ENCODE measurements around the gene ZDBF2. TPM values are rescaled to one million over a fixed set of nuclear protein-coding genes. Genes with fewer than 3 reads are reported as not detected.

Gene ZDBF2
- total and polyA plus RNA-seq, 5 experiments from 2014 or later, result 2.7 to 15.8 (median 5.2) TPM

DNA sequence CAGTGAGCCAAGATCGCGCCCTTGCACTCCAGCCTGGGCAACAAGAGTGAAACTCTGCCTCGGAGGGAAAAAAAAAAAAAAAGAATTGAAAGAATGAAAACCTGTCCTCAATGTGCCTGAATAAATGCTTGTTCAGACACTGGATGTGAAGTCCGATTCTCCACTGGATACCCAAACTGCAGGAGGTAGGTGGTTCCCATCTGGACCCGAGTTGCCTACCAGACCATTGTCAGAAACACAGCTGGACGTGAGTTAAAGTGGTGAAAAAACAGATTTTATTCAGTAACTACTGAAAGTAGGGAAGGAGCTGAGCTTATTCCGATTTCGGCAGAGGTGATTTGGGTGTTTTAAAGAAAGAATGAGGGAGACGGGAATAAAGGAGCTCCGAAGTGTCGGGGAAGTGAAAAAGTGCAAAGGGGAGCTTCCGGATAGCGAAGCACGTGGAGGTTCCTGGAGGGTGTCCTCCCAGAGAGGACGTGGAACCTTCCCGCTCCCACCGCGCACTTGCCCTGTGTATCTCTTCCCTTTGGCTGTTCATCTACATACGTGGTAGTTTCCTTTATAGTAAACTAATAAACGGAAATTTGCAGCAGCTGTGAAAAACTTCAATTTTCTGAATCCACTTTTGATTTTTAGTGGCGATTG, 10.4 kb upstream of the ZDBF2 start:
- POLR2A ChIA-PET, result interaction anchor here (0.7 kb wide), 1 partner anchor 40 kb away, joined by 3 read pairs; no protein-coding TSS in a partner anchor
- Mint-ChIP-seq H3K27ac (peak overlapping the region in 1 of 10 donors; percentile 45), H3K4me1 (peaks cover 4 to 12% (median 6%) of the 10 kb centered on the region in 4 donors), H3K4me3 (peak overlapping the region in 6 of 10 donors; percentile 7 to 60 (median 28)), H3K36me3 (peaks cover 2 to 22% (median 7%) of the 10 kb centered on the region in 3 donors), H3K27me3 (peaks cover 50 to 91% (median 69%) of the 10 kb centered on the region in 5 donors), H3K9me3 (peaks cover 0 to 30% (median 2%) of the 10 kb centered on the region in 9 donors)
- no peak for DNase-seq
- ATAC-seq, result no peak

- ATAC-seq, result no peak
- H3K36me3 Mint-ChIP-seq, result peaks cover 2 to 16% (median 4%) of the 10 kb centered on the region in 3 donors
- H3K4me3 Mint-ChIP-seq, result no peak overlapping the region
Observed at GRCh38 chr2:206266130-206267125, 8.0 kb upstream of the ZDBF2 start.

GRCh38 chr2:206267567-206267966, 6.9 kb upstream of the ZDBF2 start:
- no peak for DNase-seq
- Mint-ChIP-seq H3K4me1 (peaks cover 4 to 5% (median 4%) of the 10 kb centered on the region in 4 donors), H3K36me3 (peaks cover 2 to 16% (median 4%) of the 10 kb centered on the region in 3 donors), H3K27ac (no peak overlapping the region), H3K4me3 (no peak overlapping the region), H3K9me3 (peaks cover 0 to 27% (median 2%) of the 10 kb centered on the region in 9 donors), H3K27me3 (peaks cover 34 to 80% (median 62%) of the 10 kb centered on the region in 5 donors)
- no peak for ATAC-seq
- POLR2A ChIA-PET, result no interaction called here

More at GRCh38 chr2:206266130-206267125, 8.0 kb upstream of the ZDBF2 start:
- peaks cover 4 to 5% (median 4%) of the 10 kb centered on the region in 4 donors for H3K4me1 Mint-ChIP-seq
- H3K27me3 Mint-ChIP-seq, result peaks cover 35 to 82% (median 60%) of the 10 kb centered on the region in 5 donors
- H3K27ac Mint-ChIP-seq, result peak overlapping the region in 2 of 10 donors; percentile 11 to 34
- DNase-seq, result no peak
- peaks cover 0 to 30% (median 2%) of the 10 kb centered on the region in 9 donors for H3K9me3 Mint-ChIP-seq
- POLR2A ChIA-PET, result no interaction called here

DNA sequence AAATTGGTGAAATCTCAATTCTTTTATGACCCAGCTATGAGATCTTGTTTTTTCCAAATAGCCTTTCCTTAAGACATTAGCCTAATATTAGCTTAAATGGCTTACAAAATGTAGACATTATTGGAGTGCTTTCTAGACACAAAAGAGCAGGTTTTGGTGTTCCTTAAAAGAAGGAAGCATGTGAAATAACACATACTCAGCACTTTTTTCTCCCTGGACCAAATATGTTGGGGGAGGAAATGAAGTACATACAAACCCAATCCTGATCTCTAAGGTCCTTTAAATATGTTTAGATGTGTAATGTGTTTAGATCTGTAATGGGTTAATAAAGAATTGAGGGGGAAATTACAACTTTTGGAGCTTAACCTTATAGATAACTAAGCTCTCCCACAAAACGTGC, 3.4 kb upstream of the ZDBF2 start:
- Mint-ChIP-seq H3K9me3 (peaks cover 0 to 13% (median 5%) of the 10 kb centered on the region in 9 donors), H3K27me3 (peaks cover 30 to 68% (median 59%) of the 10 kb centered on the region in 5 donors), H3K36me3 (peaks cover 0 to 4% (median 3%) of the 10 kb centered on the region in 3 donors), H3K4me1 (peaks cover 3 to 24% (median 15%) of the 10 kb centered on the region in 4 donors), H3K4me3 (no peak overlapping the region), H3K27ac (no peak overlapping the region)
- ATAC-seq, result no peak
- no peak for DNase-seq
- POLR2A ChIA-PET, result no interaction called here

DNA sequence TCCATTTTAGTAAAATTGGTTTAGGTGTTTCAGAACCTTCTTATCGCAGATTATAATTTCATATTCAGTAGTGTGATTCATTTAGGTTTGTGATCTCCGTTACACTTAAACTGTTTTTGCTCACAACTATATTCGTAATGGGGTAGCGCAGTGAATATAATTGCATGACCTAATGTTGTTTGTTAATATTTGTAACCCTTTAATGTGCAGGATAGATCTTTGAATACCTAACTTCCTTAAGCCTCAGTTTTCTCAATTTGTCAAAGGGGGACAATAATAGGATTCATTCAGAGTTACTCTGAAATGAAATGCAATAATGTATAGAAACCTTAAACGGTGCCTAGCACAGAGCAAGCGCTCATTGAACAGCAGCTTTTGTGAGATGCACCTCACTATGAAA, 558 bp upstream of the ZDBF2 start:
- Mint-ChIP-seq H3K27ac (peak overlapping the region; percentile 75 to 94 (median 93)), H3K4me1 (peaks cover 3 to 25% (median 19%) of the 10 kb centered on the region in 4 donors), H3K9me3 (peaks cover 0 to 11% (median 5%) of the 10 kb centered on the region in 9 donors), H3K36me3 (peaks cover 0 to 4% (median 3%) of the 10 kb centered on the region in 3 donors), H3K4me3 (peak overlapping the region; percentile 81 to 93 (median 88)), H3K27me3 (peaks cover 19 to 58% (median 46%) of the 10 kb centered on the region in 5 donors)
- ATAC-seq (no peak), DNase-seq (no peak)
- POLR2A ChIA-PET, result no interaction called here

DNA sequence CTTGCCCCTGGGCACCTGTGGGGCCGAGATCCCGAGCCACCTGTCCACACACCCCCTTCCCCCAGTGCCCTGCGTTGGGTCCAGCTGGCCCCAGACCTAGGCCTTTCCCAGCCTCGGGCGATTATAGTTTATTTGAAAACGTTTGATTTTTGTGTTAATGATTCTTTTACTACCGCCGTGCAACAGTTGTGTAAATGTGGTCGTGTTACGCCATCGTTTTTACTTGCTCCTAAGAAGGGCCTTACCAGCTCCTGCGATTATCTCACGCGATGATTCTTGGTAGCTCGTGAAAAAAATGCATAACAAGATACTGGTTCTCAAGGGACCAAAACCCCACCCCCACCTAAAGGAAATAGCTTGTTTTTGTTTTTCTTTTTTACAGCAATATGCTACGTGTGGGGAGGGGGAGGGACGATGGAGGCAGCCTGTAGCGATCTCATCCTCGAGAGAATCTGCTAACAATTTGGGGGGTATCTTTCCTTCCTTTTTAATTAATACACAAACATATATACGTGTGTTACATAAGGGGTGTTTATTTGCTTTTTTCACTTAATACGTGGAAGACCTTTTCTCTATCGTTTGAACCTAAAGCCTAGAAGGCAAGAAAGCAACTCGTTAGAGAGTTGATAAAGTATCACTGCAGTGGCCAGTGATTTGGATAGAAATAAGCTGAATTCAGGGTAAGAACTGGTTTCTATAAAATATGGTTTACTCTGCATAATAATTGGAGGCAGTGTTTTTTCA, 1.0 kb downstream of the ZDBF2 start:
- Mint-ChIP-seq H3K27ac (peak overlapping the region; percentile 74 to 95 (median 85)), H3K4me1 (peaks cover 3 to 25% (median 19%) of the 10 kb centered on the region in 4 donors), H3K4me3 (peak overlapping the region; percentile 79 to 91 (median 84)), H3K27me3 (peaks cover 18 to 54% (median 34%) of the 10 kb centered on the region in 5 donors), H3K9me3 (peaks cover 0 to 9% (median 5%) of the 10 kb centered on the region in 9 donors), H3K36me3 (peaks cover 0 to 4% (median 3%) of the 10 kb centered on the region in 3 donors)
- POLR2A ChIA-PET, result interaction anchor here (1.2 kb wide), 1 partner anchor 116 kb away, joined by 3 read pairs; the partner anchor contains the start of genes EEF1B2 and NDUFS1
- DNase-seq, result peak in 4 of 10 donors; percentile 15 to 41 (median 26)
- ATAC-seq, result peak; percentile 31 to 54

DNA sequence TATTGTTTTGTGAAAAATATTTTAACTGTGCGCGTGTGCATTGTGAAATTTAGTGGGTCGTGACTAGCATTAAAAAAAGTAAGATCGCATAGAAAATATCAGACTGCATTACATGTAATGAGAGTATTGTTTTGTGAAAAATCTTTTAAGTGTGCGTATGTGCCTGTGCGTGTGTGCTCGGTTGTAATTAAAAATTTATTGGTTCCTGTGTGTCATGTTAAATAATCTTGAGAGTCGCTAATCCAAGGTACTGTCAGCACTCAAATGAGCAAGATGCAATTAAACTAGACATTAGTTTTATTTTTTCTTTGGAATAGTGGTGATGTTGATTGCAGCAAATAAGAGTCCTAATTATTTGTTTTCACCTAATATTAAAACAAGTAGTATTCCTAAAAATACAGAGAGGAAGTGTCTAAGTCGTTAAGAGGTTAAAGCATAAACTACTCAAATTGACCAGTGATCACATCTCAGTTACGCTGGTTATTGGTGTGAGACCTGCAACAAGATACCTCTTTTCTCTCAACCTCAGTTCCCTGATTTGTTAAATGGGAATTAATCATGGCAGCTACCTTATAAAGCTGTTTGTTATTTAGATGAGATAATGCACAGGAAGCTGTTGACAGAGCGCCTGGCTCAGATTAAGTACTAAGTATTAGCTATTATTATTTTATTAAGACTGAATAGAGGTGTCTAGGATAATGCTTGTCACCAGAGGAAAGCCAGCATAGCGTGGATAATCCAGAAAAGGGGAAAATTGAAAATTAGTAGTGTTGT, 1.9 kb downstream of the ZDBF2 start:
- Mint-ChIP-seq H3K27me3 (peaks cover 18 to 51% (median 32%) of the 10 kb centered on the region in 5 donors), H3K9me3 (peaks cover 0 to 9% (median 5%) of the 10 kb centered on the region in 9 donors), H3K4me3 (peak overlapping the region; percentile 48 to 91 (median 82)), H3K27ac (peak overlapping the region in 6 of 10 donors; percentile 33 to 95 (median 71)), H3K36me3 (peaks cover 0 to 4% (median 3%) of the 10 kb centered on the region in 3 donors), H3K4me1 (peaks cover 3 to 25% (median 19%) of the 10 kb centered on the region in 4 donors)
- POLR2A ChIA-PET, result no interaction called here
- no peak for ATAC-seq
- no peak for DNase-seq

- no peak for ATAC-seq
Observed at GRCh38 chr2:206277503-206277902, 3.0 kb downstream of the ZDBF2 start.

GRCh38 chr2:206282746-206283145, 8.3 kb downstream of the ZDBF2 start:
- POLR2A ChIA-PET, result no interaction called here
- H3K27ac Mint-ChIP-seq, result no peak overlapping the region
- peaks cover 0 to 33% (median 21%) of the 10 kb centered on the region in 9 donors for H3K9me3 Mint-ChIP-seq
- peaks cover 0 to 5% (median under 1%) of the 10 kb centered on the region in 4 donors for H3K4me1 Mint-ChIP-seq
- H3K36me3 Mint-ChIP-seq, result peaks cover 31 to 37% (median 36%) of the 10 kb centered on the region in 3 donors
- H3K4me3 Mint-ChIP-seq, result no peak overlapping the region
- ATAC-seq, result no peak
- no peak for DNase-seq
- peaks cover 0 to 25% (median 7%) of the 10 kb centered on the region in 5 donors for H3K27me3 Mint-ChIP-seq

More at GRCh38 chr2:206277503-206277902, 3.0 kb downstream of the ZDBF2 start:
- POLR2A ChIA-PET, result no interaction called here
- Mint-ChIP-seq H3K4me1 (peaks cover 3 to 25% (median 19%) of the 10 kb centered on the region in 4 donors), H3K9me3 (peaks cover 0 to 14% (median 5%) of the 10 kb centered on the region in 9 donors), H3K4me3 (peak overlapping the region in 1 of 10 donors; percentile 32), H3K36me3 (peaks cover 4 to 8% (median 5%) of the 10 kb centered on the region in 3 donors), H3K27ac (no peak overlapping the region), H3K27me3 (peaks cover 13 to 45% (median 35%) of the 10 kb centered on the region in 5 donors)
- DNase-seq, result no peak

GRCh38 chr2:206287197-206287596, 12.7 kb downstream of the ZDBF2 start:
- Mint-ChIP-seq H3K36me3 (peaks cover 48 to 68% (median 56%) of the 10 kb centered on the region in 3 donors), H3K4me3 (no peak overlapping the region), H3K4me1 (peaks cover 0 to 5% (median under 1%) of the 10 kb centered on the region in 4 donors), H3K27ac (no peak overlapping the region), H3K27me3 (peaks cover 4 to 17% (median 10%) of the 10 kb centered on the region in 5 donors), H3K9me3 (peaks cover 8 to 42% (median 28%) of the 10 kb centered on the region in 9 donors)
- POLR2A ChIA-PET, result no interaction called here
- no peak for DNase-seq
- ATAC-seq, result no peak

DNA sequence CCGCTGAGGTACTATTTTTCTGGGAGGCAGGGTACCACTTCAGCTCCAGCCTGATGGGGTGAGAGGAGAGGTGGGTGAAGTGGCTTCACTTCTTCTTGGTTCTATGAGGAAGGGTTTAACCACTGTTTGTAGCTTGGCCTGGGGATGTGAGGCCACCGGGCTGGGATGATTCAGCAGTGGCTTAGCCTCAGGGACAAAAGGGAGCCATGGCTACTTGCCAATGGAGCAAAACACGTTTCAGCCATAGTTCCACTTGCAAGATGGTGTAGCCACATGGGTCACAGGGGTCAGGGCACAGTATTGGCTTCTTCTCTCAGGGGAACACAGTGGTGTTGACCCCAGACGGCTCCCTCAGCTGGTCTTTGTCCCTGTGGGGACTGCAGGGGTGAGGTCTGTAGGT, 14.9 kb downstream of the ZDBF2 start:
- H3K4me3 Mint-ChIP-seq, result peak overlapping the region in 1 of 10 donors; percentile 11
- peaks cover 8 to 36% (median 24%) of the 10 kb centered on the region in 9 donors for H3K9me3 Mint-ChIP-seq
- POLR2A ChIA-PET, result no interaction called here
- peaks cover 4 to 11% (median 9%) of the 10 kb centered on the region in 5 donors for H3K27me3 Mint-ChIP-seq
- H3K27ac Mint-ChIP-seq, result no peak overlapping the region
- ATAC-seq (no peak), DNase-seq (no peak)
- peaks cover 42 to 61% (median 44%) of the 10 kb centered on the region in 3 donors for H3K36me3 Mint-ChIP-seq
- H3K4me1 Mint-ChIP-seq, result peaks cover 0 to 5% (median under 1%) of the 10 kb centered on the region in 4 donors

All from naive thymus-derived CD8-positive, alpha-beta T cell (primary cell).